DND-41 (cell line): Measurements from ENCODE around the gene PCDH9.
A peak's percentile ranks its signal among the peaks of the same experiment; 100 is the strongest.

Source experiments
- ATAC-seq: fragments of 200-7000 bp; cut with Tn5 transposase; 3 replicates; pipeline ENCODE4 v1.9.1; 2021; ENCODE audit warnings: low read depth; ENCODE audit not compliant: insufficient read depth
- DNase-seq: peaks from one replicate; pipeline ENCODE4 v3.0.0-alpha.2; 2020
- H2AFZ ChIP-seq: 2 replicates; pipeline ENCODE4 v1.6.0; 2012; ENCODE audit warnings: low read depth, low read length
- H3K27ac ChIP-seq: 2 replicates; pipeline ENCODE4 v1.5.1; 2012; ENCODE audit warnings: low read length, inconsistent platforms
- H3K27me3 ChIP-seq: fragments of 200-600 bp; sonication (generic); 2 replicates; pipeline ENCODE4 v1.6.0; 2012; ENCODE audit warnings: low read length, mild to moderate bottlenecking, inconsistent platforms; ENCODE audit not compliant: insufficient read depth, poor library complexity
- H3K36me3 ChIP-seq: 2 replicates; pipeline ENCODE4 v1.5.1; 2012; ENCODE audit warnings: low read length, inconsistent platforms; ENCODE audit not compliant: insufficient read depth
- H3K4me1 ChIP-seq: 2 replicates; pipeline ENCODE4 v1.5.1; 2012; ENCODE audit warnings: mild to moderate bottlenecking, low read length; ENCODE audit not compliant: insufficient read depth
- H3K4me2 ChIP-seq: 2 replicates; pipeline ENCODE4 v1.6.0; 2012; ENCODE audit warnings: mild to moderate bottlenecking, moderate library complexity, low read length, inconsistent platforms; ENCODE audit not compliant: insufficient read depth
- H3K4me3 ChIP-seq, 2 experiments: fragments of 200-600 bp in 1 of 2; shearing (Covaris generic) in 1 of 2; 2 replicates each; pipeline ENCODE4 v1.5.1; 2012 to 2016; ENCODE audit warnings: inconsistent platforms in 2 of 2, low read length in 2 of 2, mild to moderate bottlenecking in 2 of 2, low read depth in 1 of 2, moderate library complexity in 1 of 2
- H3K79me2 ChIP-seq: 2 replicates; pipeline ENCODE4 v1.6.0; 2012; ENCODE audit warnings: low read length, inconsistent platforms; ENCODE audit not compliant: insufficient read depth
- H3K9ac ChIP-seq: 2 replicates; pipeline ENCODE4 v1.6.0; 2012; ENCODE audit warnings: low read depth, mild to moderate bottlenecking, inconsistent platforms, low read length, moderate library complexity
- H3K9me3 ChIP-seq: 2 replicates; pipeline ENCODE4 v1.5.1; 2012; ENCODE audit warnings: low read length, moderate library complexity, mild to moderate bottlenecking, inconsistent platforms; ENCODE audit not compliant: insufficient read depth, severe bottlenecking
- H4K20me1 ChIP-seq: 2 replicates; pipeline ENCODE4 v1.6.0; 2012; ENCODE audit warnings: low read length; ENCODE audit not compliant: insufficient read depth
- EZH2 ChIP-seq: IDR thresholded peaks from 3 replicates; pipeline ENCODE4 v1.6.1; 2012; ENCODE audit warnings: borderline replicate concordance, low read depth, mild to moderate bottlenecking, moderate library complexity, low read length, inconsistent platforms; ENCODE audit not compliant: severe bottlenecking
- TF ChIP-seq, protein P1 (sequence below): IDR thresholded peaks from 2 replicates; pipeline ENCODE4 v1.5.1; 2012; ENCODE audit warnings: borderline replicate concordance, low read length, moderate library complexity, mild to moderate bottlenecking; ENCODE audit not compliant: poor library complexity, severe bottlenecking; ENCODE audit errors: extremely low read depth

Gene PCDH9

DNA sequence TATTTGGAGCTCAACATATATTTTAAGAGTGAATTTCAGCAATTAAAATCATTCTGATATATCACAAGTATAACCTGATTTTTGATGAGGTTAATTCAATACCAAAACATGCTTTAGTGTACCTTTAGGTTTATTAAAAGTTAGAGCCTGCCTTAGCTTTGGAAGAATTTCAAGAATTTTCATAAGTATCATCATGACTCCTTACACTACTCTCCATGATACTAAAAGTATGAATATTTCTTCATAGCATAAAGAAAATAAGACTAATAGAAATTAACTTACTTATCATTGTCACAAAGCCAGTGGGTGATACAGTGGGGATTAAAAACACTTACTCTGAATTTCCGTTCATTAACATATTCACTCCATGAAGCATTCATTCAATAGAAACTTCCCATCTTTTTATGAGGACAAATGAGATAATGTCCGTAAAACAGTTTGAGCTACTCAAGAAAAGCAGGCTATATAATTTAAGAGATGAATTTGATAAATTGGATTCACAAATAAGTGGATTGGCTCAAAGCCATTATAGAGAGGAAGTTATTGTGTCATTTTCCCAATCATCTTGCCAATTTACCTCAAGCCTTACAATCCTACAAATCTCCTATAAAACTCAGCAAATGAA is 214.0 kb downstream of the PCDH9 start:
- Histone ChIP-seq H3K4me2 (no peak overlapping the region), H2AFZ (peak overlapping the region; percentile 36; the same call in 1 of the 2 replicates), H3K36me3 (no peaks in the 10 kb centered on the region), H3K4me1 (peaks cover 5% of the 10 kb centered on the region), H3K9me3 (no peaks in the 10 kb centered on the region), H3K79me2 (no peaks in the 10 kb centered on the region), H3K9ac (no peak overlapping the region), H3K4me3 (no peak overlapping the region), H3K27me3 (no peaks in the 10 kb centered on the region), H3K27ac (no peak overlapping the region), H4K20me1 (no peaks in the 10 kb centered on the region)
- ATAC-seq (no peak), DNase-seq (no peak)
- no peak for TF ChIP-seq EZH2
- TF ChIP-seq, protein P1, sequence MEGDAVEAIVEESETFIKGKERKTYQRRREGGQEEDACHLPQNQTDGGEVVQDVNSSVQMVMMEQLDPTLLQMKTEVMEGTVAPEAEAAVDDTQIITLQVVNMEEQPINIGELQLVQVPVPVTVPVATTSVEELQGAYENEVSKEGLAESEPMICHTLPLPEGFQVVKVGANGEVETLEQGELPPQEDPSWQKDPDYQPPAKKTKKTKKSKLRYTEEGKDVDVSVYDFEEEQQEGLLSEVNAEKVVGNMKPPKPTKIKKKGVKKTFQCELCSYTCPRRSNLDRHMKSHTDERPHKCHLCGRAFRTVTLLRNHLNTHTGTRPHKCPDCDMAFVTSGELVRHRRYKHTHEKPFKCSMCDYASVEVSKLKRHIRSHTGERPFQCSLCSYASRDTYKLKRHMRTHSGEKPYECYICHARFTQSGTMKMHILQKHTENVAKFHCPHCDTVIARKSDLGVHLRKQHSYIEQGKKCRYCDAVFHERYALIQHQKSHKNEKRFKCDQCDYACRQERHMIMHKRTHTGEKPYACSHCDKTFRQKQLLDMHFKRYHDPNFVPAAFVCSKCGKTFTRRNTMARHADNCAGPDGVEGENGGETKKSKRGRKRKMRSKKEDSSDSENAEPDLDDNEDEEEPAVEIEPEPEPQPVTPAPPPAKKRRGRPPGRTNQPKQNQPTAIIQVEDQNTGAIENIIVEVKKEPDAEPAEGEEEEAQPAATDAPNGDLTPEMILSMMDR: no peak

DNA sequence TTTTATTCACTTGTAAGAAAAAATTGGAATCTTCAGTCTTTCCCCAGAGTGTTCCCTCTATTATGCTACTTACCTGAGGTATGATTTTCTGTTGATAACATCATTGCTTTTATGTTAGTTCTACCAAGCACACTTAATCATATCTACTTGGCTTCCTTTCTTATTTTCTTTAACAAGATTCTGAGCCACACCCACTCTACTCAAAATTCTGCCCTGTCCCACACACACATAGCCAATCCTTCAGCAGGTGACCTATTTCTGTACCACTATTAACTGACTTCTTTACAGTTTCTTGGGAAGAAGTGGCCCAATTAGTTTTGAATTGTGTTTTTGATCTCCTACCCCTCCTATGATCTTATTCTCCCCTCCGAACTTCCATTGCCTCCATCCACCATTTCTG is 215.7 kb downstream of the PCDH9 start:
- Histone ChIP-seq H3K27ac (no peak overlapping the region), H3K9me3 (no peaks in the 10 kb centered on the region), H3K36me3 (no peaks in the 10 kb centered on the region), H3K4me2 (no peak overlapping the region), H3K27me3 (no peaks in the 10 kb centered on the region), H4K20me1 (no peaks in the 10 kb centered on the region), H2AFZ (no peak overlapping the region), H3K4me3 (no peak overlapping the region), H3K4me1 (peaks cover 5% of the 10 kb centered on the region), H3K79me2 (no peaks in the 10 kb centered on the region), H3K9ac (no peak overlapping the region)
- no peak for ATAC-seq
- no peak for DNase-seq
- TF ChIP-seq, protein P1: no peak
- no peak for TF ChIP-seq EZH2

DNA sequence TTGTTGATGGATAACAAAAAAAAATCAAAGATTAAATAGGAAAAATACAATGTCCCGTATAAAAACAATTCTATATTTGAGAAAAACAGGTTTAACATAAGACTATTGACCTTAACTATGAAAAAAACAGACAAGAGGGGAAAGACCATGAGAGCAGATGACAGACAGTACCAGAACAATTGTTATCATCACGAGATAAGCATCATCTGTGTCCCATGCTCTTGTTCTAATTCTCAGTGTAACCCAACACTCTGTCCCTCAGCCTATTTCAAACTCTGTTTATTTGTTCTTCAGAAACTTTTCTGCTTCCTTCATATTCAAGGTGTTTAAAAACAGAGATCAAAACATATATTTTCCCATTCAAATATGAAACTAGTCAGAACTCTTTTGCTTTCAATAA is 216.4 kb downstream of the PCDH9 start:
- Histone ChIP-seq H3K79me2 (no peaks in the 10 kb centered on the region), H3K27me3 (no peaks in the 10 kb centered on the region), H3K27ac (no peak overlapping the region), H4K20me1 (no peaks in the 10 kb centered on the region), H2AFZ (no peak overlapping the region), H3K4me1 (peaks cover 2% of the 10 kb centered on the region), H3K36me3 (no peaks in the 10 kb centered on the region), H3K9me3 (no peaks in the 10 kb centered on the region), H3K4me2 (no peak overlapping the region), H3K9ac (no peak overlapping the region), H3K4me3 (no peak overlapping the region)
- no peak for ATAC-seq
- no peak for DNase-seq
- TF ChIP-seq, protein P1: no peak
- TF ChIP-seq EZH2: no peak
